OCI-M2 (cell line): ENCODE data around the gene SCFD2.
"Not testable (repeated sequence)": the region's sequence is repeated elsewhere in the genome, so short reads cannot be mapped to it uniquely, and the experiment has no call there.

Experiments
- DNase-seq: peaks from one replicate; lab custom pipeline; 2025; ENCODE audit not compliant: unreplicated experiment; lab: John Stamatoyannopoulos, UW

The SCFD2 gene

DNA sequence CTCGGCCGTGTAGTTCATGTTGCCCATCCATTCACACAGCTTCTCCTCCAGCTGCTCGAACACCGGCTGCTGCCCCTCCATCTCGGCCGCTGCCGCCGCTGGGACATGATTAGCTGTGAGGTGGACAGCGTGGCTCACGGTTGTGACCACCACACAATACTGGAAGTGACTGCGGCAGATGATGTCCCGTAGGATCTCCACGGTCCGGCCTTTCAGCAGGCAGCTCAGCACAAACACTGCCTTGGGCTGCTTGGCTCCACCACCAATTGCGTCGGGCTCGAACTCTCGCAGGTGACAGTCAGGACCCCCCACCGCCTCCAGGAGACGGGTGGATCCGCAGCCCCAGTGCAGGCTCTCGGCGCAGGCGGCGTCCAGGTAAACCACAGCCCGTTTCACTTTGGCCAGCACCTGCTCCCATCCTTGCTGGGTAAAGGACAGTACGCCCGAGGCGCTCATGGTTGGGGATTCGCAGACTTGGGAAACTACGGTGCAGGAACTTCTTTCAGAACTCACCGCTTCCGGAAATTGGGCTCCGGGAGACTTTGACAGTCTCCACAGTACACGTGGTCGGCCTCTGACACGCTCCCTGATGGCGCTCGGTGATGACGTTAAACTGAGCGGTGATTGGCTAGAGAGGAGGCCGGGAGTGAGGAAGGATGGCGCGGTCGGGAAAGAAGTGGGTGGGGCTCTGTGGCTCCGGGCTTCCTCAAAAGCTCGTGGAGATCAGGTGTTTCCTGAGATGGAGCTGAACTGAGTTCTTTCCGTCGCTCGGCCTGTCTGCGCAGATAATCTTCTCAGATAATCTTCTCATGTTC, at the start of gene SCFD2:
Gene SCFD2 (minus strand): TSS at position 576 of the 815 bp plus-strand sequence.
- peak; percentile 67 for DNase-seq

DNA sequence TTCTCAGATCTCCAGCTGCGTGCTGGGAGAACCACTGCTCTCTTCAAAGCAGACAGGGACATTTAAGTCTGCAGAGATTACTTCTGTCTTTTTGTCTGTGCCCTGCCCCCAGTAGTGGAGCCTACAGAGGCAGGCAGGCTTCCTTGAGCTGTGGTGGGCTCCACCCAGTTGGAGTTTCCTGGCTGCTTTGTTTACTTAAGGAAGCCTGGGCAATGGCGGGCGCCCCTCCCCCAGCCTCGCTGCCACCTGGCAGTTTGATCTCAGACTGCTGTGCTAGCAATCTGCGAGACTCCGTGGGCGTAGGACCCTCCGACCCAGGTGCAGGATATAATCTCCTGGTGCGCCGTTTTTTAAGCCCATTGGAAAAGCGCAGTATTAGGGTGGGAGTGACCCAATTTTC, 43.6 kb upstream of the SCFD2 start:
- DNase-seq = not testable (repeated sequence)

DNA sequence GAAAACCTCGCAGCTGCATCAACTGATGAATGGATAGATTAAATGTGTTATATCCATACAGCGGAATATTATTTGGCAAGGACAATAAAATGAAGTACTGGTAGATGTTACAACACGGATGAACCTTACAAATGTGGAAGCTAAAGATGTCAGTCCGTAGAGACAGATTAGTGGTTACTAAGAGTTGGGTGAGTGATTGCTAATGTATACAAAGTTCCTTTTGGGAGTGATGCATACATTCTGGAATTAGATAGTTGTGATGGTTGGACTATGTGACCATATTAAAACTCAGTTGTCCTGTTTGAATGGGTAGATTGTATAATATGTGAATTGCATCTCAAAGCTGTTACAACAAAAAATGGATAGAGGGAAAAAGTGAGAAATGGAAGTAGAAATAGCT, 14.4 kb upstream of the SCFD2 start:
- DNase-seq = no peak

DNA sequence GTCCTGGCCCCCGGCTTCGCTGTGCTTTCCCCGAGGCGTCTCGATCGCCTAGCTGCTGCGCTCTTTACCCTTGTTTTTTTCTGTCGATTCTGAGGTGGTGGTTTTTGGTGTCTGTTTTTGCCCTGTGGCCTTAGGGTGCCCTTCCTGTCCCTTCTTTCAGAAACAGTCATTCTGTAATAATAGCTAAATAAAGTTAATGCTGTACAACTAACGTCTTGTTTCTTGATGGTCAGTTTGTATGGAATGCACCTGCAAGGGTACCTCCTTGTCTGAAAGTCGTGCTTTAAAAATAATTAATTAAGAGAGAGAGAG, 12.3 kb upstream of the SCFD2 start:
- no peak for DNase-seq

DNA sequence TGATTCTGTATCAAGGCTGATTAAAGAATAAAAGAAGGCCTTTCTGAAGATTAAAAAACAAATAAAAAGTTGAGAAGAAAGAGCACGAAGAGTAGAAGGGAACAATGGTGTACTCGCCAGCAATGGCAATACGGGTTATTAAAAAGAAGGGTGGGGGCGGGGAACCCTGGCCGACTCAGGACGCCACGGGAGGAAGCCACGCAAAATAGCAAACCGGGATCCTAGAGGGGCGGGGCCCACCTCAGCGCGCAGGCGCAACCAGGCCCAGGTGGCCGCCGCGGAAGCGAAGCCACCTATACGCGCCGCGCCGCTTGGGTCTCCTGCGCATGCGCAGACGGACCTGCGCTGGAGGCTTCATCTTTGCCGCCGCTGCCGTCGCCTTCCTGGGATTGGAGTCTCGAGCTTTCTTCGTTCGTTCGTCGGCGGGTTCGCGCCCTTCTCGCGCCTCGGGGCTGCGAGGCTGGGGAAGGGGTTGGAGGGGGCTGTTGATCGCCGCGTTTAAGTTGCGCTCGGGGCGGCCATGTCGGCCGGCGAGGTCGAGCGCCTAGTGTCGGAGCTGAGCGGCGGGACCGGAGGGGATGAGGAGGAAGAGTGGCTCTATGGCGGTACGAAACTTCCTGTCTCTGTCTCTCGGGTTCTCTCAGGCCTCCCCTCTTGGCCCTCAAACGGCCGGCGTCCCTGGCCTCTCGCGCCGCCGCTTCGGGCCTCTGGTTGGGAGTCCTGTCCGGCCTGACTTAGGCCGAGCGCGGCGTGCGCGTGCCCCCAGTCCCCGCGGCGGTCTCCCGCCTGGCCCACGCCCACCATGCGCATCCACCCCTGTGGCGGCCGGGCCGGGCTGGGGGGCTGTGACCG, 11.7 kb upstream of the SCFD2 start, which contains the start of gene FIP1L1:
Gene FIP1L1 (plus strand): TSS at position 323 of the 852 bp plus-strand sequence. CDS start 198 bp downstream, at position 521.
- DNase-seq = peak; percentile 45

DNA sequence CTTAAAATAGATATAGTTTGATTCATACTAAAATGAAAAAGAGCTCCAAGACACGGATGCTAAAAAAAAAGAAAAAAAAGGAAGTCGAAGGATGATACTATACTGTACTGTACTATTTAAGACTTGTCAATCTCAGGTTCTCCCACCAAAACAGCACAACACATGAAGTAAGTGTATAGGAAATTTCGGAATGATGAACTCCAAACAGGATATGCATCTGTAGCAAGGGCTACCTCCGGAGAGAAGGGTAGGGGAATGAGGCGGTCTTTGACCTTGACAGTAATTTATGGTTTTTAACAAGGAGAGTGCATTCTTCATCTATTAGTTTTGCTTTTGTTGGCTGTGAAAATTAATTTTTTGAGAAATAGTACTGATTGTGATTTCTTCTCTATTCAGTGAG, 11.0 kb upstream of the SCFD2 start:
- no peak for DNase-seq

DNA sequence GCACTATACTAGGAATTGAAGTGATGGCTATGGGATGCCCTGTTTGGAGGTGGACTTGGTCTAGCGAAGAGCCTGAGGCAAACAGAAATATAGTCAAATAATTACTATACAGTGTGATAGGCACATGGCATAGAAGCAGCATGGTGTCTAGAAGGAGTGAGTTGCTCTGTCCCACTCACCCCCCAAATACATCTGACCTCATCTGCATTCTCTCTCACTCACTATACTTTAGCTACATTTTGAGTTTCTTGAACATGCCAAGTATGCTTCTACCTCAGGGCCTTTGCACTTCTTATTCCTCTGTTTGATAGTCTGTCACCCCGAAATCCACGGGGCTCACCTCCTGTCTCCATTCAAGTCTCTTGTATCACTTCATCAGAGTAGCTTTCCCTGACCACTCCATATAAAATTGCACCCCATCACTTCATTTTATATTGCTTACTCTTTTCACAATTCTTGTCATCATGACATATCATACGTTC, 9.0 kb upstream of the SCFD2 start:
- DNase-seq = no peak

DNA sequence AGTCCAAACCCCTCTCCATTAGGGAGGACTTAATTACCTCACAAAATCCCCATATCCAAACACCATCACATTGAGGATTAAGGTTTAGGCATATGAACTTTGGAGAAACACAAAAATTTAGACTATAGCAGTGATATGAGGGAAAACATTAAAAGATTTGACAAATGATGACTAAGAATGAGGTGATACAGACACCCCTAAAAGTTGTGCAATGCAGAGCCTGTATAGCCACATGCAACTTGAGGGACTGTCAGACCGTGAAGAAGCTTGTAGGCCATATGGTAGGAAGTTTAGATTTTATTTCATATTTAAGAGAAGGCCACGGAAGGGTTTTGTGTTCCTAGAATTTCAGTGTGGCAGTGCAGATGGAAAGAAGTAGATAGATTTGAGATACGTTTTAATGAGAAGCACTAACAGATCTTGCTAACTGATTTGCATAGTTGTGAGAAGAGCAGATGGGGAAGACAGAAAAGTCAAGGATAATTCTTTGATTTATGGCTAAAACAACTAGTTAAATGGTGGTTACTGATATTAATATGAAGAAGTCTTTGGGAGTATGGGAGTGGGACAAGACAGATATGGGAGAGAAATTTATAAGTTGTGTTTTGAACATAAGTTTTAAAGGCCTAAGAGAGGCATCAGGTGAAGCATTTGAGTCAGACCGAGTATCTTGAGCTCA, 6.1 kb upstream of the SCFD2 start:
- DNase-seq = no peak

DNA sequence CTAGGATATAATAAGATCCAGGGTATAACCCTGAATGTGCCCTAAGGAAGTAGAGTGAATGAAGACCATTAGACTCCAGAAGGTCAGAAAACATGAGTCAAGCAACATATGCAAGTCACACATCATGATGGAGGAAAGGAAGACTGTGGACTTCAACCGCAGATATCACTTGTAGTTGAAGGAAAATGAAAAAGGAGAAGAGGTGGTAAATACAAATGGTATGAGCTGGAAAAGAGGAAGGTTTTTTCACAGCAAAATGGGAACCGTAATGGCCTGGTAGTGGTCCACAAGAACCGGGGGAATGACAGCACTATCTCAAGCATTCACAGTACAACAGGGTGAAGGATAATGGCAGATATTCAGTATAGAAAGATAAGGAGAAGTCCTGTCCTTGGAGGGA, 5.2 kb upstream of the SCFD2 start:
- DNase-seq = no peak

DNA sequence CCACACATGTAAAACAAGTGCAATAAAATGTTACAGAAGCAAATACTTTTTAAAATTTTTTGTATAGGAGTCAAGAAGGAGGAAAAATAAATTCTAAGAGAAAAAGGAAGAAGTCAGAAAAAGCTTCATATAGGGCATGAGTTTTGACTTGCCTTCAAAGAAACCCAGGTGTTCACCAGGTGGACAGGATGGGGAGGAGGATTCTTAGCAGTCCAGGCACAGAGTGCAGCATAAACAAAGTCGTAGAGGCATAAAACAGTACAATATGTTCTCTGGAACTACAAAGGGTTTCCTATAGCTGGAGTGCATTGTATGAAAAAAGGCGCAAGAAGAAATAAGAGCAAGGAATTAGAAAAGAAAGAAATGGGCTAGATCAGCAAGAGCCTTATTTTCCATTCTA, 1.9 kb upstream of the SCFD2 start:
- DNase-seq = no peak

DNA sequence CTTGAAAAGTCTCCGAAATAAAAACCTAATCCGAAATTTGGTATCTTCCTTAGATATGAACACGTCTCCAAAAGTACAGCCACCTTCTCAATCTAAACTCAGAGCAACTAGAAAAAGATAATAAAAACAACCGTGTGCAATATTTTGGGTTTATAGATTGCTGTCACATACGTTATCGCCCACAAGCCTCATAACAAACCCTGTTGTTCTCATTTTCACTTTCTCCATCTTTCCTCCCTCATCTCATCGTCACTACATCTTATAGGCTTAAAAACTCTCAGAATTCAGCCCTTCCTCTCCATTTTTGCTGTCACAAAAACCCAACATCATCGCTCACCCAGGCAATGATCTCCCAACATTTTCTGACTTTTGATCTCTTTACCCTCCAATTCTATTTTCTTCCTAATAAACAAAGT, 448 bp upstream of the SCFD2 start:
- no peak for DNase-seq

DNA sequence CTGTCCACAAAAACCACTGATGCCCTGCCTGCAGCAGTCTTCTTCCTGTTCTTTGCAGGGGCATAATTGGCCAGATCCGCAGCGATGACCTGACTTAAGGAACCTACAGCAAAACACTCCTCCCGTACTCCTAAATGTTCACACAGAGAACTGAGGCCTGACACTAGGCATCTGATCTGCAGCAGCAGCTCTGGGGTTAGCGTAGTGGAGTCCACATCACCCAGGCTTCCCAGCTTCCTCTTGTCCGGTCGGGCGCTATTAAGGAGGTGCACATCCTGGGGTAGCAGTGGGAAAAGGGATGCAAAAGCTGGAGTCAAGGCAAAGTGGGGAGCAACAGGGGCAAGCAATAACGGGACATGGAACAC, 758 bp downstream of the SCFD2 start:
- DNase-seq = no peak

DNA sequence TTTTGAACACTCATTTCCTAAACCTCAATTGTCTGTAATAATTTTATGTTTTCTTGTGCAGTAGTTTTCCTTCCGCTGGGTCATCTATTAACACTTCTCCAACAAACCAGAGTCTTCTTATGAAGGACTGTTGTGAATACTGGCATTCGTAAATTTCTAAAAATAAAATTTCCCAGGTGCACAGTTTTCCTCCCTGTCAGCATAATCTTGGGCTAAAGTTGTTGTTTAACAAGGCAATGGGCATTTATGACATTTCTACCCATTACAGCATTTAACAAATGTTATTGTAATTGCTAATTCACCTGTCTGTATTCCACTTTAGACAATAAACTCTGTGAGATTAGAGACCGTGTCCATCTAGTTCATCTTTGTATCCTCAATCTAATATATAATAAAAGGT, 1.2 kb downstream of the SCFD2 start:
- no peak for DNase-seq

DNA sequence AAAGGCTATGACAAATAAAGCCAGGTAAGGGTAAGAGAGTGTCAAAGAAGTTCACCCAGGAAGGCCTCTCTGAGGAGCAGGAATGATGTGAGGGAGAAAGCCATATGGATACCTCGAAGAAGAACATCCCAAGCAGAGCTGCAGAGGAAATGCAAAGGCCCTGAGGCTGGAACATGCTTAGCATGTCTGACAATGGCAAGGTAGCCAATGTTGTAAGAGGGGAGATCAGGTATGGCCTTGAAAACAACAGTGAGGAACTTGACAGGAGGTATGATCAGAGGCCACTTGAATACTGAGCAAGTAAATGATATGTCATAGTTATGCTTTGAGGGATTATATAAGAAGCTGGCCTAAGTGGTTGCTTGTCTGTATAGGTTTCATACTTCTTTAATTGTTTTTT, 3.8 kb downstream of the SCFD2 start:
- no peak for DNase-seq

DNA sequence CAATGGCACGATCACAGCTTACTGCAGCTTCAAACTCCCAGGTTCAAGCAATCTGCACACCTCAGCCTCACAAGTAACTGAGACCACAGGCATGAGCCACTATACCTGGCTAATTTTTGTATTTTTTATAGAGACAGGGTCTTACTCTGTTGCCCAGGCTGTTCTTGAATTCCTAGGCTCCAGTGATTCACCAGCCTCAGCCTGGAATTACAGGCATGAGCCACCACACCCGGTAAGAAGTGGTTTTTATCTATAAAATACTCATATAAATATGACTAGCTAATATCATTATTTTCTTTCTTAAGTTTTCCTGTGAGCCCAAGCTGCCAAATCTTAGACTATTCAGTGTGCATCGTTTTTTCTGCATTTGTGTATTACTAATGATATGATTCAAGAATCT, 4.4 kb downstream of the SCFD2 start:
- no peak for DNase-seq

DNA sequence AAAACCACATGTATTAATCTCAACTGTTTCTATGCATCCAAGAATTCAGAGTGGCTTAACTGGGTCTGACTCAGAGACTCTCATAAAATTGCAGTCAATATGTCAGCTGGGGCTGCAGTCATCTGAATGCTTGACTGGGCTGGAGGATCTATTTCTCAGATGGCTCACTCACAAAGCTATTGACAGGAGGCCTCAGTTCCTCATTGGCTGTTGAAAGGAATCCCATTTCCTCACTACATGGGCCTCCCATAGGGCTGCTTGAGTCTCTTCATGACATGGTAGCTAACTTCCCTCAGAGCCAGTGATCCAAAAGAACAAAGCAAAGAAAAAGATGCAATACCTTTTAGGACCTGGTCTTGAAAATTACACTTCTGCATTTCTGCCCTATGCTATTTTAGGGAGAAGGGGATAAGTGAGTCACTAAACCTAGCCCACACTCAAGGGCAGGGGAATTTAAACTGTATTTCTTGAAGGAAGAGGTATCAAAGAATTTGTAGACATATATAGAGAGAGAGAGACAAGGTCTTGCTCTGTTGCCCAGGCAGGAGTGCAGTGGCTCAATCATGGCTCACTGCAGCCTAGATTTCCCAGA, 9.8 kb downstream of the SCFD2 start:
- no peak for DNase-seq

DNA sequence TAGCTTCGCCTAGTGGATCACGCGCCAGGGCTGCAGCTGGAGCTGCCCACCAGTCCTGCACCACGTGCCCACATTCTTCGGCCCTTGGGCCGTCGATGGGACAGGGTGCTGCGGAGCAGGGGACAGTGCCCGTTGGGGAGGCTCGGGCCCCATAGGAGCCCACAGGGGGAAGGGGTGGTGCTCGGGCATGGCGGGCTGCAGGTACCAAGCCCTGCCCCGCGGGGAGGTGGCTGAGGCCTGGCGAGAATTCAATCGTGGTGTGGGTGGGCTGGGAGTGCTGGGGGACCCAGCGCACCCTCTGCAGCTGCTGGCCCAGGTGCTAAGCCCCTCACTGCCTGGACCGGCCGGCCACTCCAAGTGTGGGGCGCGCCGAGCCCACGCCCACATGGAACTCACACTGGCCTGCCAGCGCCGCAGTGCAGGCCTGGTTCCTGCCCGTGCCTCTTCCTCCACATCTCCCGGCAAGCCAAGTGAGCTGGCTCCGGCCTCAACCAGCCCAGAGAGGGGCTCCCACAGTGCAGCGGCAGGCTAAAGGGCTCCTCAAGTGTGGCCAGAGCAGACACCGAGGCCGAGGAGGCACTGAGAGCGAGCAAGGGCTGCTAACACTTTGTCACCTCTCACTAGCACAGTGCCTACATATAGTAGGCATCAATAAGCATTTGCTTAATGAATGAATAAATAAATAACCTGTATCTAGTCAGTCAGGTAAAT, 11.7 kb downstream of the SCFD2 start:
- DNase-seq = no peak

DNA sequence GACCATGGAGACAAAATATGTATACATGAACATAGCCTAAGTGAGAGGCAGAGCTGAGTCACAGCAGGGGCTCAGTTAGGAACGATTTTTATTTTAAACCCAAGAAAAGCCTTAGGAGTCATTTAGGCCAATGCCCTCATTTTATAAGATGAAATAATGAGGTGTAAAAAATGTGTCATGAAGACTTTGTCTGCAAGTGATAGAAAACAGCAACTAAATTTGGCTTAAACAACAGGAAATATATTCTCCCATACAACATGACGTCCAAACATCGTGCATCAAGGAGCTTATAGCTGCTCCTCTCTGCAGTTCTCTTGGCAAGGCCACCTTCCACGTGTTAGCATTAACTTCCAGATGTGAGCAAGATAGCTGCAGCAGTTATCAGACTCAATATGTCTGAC, 16.8 kb downstream of the SCFD2 start:
- no peak for DNase-seq

DNA sequence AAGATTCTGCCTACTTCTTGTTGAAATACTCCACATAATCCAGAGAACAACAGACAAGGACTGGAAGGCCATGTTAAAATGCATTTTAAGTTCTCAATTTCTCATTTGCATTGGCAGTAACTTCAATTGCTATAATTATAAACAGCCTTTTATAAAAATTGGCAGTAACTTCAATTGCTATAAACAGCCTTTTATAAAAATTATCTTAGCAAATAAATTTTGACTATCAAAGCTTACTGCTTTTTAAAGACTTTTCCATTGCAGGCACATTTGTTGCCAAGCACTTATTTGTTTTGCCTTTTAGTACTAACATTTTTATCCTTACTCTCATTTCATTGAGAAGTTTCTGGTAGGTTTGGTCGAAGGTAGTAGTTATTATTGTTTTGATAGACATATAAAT, 17.8 kb downstream of the SCFD2 start:
- DNase-seq = no peak

DNA sequence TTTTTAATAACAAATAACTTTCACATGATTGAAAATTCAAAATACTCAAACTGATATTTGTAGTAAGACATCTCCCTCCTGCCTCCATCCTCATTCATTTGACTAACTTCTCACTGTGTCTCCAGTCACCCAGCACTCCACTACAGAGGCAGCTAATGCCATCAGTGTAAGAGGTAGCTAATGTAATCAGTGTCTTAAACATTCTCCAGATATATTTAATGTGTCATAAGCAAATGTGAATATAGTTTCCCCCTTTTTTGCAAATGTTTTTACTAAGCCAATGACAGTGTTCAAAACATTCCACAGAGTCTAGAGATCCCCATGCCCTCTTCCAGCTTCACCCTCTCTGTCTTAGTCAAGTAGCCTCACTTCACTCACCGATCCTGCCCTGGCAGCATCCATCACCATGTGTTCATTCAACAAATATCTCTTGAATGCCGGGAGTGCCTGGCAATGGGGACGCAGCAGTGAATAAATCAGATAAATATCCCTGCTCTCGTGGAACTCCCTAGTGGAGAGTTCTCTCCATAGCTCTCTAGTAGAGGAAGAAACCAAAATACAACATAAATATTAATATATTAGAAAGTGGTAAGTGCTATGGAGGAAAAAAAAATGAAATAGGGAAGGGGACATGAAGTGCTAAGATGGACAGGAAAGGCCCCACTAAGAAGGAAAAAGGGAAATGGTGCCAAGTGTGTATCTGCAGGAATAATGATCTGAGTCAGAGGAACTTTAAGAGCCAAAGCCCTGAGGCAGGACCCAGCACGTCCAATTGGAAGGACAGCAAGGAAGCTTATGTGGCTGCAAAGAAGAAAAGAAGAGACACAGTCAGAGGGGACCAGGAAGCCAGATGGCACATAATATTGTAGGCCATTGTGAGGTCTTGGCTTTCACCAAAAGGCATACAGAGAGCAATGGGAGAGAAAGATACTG, 18.7 kb downstream of the SCFD2 start:
- no peak for DNase-seq
